Activated T-cell treated with anti-CD3 and anti-CD28 coated beads, Interleukin-2, amount 50 U/mL, for 72 hours (primary cell): ENCODE data around the gene STEAP1. TPM values are rescaled to one million over a fixed set of nuclear protein-coding genes. Genes with fewer than 3 reads are reported as not detected.
"Not testable (repeated sequence)": the region's sequence is repeated elsewhere in the genome, so short reads cannot be mapped to it uniquely, and the experiment has no call there.

Experiments
- ATAC-seq, 2 donors: fragments of 150-1000 bp; cut with Tn5 transposase; replicated peaks in 1 of 2; 2 replicates each; pipeline ENCODE4 v1.10.0; 2021; ENCODE audit warnings: moderate library complexity in 2 of 2, mild to moderate bottlenecking in 1 of 2
- DNase-seq, 2 donors: peaks; one replicate each; pipeline ENCODE4 v3.0.0; 2021 to 2022; ENCODE audit warnings: mixed read lengths in 1 of 2
- H3K27ac Mint-ChIP-seq: one replicate; pipeline ENCODE4 v1.8.0; 2022; ENCODE audit warnings: mild to moderate bottlenecking, moderate library complexity, mixed read lengths
- H3K27me3 Mint-ChIP-seq: one replicate; pipeline ENCODE4 v1.8.0; 2022; ENCODE audit warnings: low read depth, mixed read lengths
- H3K36me3 Mint-ChIP-seq, 2 donors: one replicate each; pipeline ENCODE4 v1.8.0; 2022; ENCODE audit warnings: mixed read lengths in 2 of 2, mild to moderate bottlenecking in 1 of 2; ENCODE audit not compliant: insufficient read depth in 2 of 2
- H3K4me1 Mint-ChIP-seq: one replicate; pipeline ENCODE4 v1.8.0; 2022; ENCODE audit warnings: low read depth, mixed read lengths
- H3K4me3 Mint-ChIP-seq, 2 donors: one replicate each; pipeline ENCODE4 v1.8.0; 2022; ENCODE audit warnings: mild to moderate bottlenecking in 2 of 2, mixed read lengths in 2 of 2, moderate library complexity in 2 of 2
- H3K9me3 Mint-ChIP-seq, 2 donors: one replicate each; pipeline ENCODE4 v1.8.0; 2022; ENCODE audit warnings: mixed read lengths in 2 of 2
- total RNA-seq, 2 donors: library from RNA; stranded (reverse); gene quantifications; one replicate each; pipeline ENCODE4 v1.2.3, GENCODE V29; 2022

Gene STEAP1
- total RNA-seq, 2 donors from 2014 or later, result 2.0 to 2.1 TPM

DNA sequence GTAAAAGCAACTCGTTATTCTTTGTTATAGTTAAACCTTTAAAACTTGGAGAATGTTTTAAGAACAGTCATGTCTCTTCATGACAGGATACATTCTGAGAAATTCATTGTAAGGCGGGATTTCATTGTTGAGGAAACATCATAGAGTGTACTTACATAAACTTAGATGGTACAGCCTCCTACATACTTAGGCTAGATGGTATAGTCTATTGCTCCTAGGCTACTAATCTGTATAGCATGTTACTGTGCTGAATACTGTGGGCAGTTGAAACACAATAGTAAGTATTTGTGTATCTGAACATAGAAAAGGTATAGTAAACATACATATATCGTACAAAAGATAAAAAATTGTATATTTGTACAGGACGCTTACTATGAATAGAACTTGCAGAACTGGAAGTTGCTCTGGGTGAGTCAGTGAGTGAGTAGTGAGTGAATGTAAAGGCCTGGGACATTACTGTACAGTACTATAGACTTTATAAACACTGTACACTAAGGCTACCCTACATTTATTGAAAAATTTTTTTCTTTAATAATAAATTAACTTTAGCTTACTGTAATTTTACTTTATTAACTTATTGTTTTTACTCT, 3.6 kb downstream of the STEAP1 start:
- not testable (repeated sequence) for H3K9me3 Mint-ChIP-seq, ATAC-seq, H3K36me3 Mint-ChIP-seq, H3K27ac Mint-ChIP-seq, DNase-seq, H3K4me1 Mint-ChIP-seq, H3K4me3 Mint-ChIP-seq
- peaks cover 41% of the 10 kb centered on the region for H3K27me3 Mint-ChIP-seq

DNA sequence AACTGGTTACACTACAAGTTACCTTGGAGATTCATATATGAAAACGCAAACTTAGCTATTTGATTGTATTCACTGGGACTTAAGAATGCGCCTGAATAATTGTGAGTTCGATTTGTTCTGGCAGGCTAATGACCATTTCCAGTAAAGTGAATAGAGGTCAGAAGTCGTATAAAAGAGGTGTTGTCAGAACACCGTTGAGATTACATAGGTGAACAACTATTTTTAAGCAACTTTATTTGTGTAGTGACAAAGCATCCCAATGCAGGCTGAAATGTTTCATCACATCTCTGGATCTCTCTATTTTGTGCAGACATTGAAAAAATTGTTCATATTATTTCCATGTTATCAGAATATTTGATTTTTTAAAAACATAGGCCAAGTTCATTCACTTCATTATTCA, 9.3 kb downstream of the STEAP1 start:
- H3K27ac Mint-ChIP-seq, result no peak overlapping the region
- H3K4me3 Mint-ChIP-seq, result no peak overlapping the region
- no peaks in the 10 kb centered on the region for H3K9me3 Mint-ChIP-seq
- ATAC-seq (no peak), DNase-seq (no peak)
- H3K27me3 Mint-ChIP-seq, result peaks cover 46% of the 10 kb centered on the region
- no peaks in the 10 kb centered on the region for H3K36me3 Mint-ChIP-seq
- H3K4me1 Mint-ChIP-seq, result no peaks in the 10 kb centered on the region

DNA sequence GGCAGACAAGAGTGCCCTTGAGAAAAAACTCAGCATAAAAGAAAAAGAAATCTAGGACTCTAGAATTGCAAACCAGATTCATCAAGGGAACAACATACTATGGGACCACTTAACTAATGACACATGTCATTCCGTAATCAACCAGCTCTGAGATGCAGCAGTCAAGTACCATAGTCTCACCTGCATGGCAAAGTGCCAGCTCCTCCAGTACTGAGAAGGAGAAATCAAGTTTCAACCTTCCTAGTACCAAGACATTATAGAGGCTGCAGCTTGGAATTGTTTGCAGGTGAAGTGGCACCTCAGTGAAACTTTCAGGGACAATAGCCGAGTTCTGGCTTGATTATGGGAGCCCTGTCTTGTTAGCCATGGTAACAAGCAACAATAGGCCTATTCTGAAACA, 11.5 kb downstream of the STEAP1 start:
- peaks cover 54% of the 10 kb centered on the region for H3K27me3 Mint-ChIP-seq
- H3K9me3 Mint-ChIP-seq, result peaks cover 0 to 3% of the 10 kb centered on the region in 2 donors
- H3K27ac Mint-ChIP-seq, result no peak overlapping the region
- ATAC-seq (no peak), DNase-seq (no peak)
- no peaks in the 10 kb centered on the region for H3K4me1 Mint-ChIP-seq
- H3K36me3 Mint-ChIP-seq, result peaks cover 2 to 3% of the 10 kb centered on the region in 2 donors
- no peak overlapping the region for H3K4me3 Mint-ChIP-seq

DNA sequence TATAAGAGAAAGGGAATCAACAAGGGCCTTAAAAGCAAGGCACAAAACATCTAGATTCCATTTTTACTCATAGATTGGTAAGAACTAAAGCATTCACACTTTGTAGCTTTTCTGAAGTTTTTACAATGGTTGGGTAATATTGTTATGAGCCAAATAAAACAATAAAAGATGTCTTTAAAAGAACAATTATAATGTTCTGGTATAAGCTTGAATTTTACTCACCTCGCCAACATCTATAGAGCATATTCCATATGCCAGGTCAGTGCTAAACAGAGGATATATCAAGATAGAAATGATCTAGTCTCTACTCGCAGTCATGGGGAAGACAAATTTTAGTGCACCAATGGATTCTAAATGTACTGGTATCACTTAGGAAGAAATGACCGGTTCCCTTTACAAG, 11.9 kb downstream of the STEAP1 start:
- no peaks in the 10 kb centered on the region for H3K4me1 Mint-ChIP-seq
- peaks cover 59% of the 10 kb centered on the region for H3K27me3 Mint-ChIP-seq
- H3K27ac Mint-ChIP-seq, result no peak overlapping the region

DNA sequence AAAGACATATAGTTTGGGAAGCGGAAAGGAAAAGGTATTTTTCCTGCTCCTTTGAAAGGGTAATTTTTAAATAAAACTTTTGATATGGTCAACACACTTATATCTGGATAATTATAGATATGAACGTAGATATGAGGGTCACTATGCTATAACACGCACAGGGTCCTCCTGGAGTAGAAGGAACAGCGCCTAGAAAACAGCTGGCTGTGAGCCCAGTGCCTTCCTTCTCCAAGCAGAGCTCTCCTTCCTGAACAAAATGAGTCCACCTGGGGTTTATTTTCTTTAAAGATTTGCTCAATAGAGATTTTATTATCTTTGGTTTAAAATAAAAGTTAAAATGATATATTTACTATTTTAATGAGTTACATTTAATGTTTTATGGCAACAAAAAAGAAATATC, 13.1 kb downstream of the STEAP1 start:
- no peak for ATAC-seq

More for the DNA sequence above, 11.9 kb downstream of the STEAP1 start:
- DNase-seq (no peak), ATAC-seq (no peak)
- peaks cover 0 to 6% of the 10 kb centered on the region in 2 donors for H3K9me3 Mint-ChIP-seq
- H3K36me3 Mint-ChIP-seq, result peaks cover 3 to 5% of the 10 kb centered on the region in 2 donors
- no peak overlapping the region for H3K4me3 Mint-ChIP-seq

DNA sequence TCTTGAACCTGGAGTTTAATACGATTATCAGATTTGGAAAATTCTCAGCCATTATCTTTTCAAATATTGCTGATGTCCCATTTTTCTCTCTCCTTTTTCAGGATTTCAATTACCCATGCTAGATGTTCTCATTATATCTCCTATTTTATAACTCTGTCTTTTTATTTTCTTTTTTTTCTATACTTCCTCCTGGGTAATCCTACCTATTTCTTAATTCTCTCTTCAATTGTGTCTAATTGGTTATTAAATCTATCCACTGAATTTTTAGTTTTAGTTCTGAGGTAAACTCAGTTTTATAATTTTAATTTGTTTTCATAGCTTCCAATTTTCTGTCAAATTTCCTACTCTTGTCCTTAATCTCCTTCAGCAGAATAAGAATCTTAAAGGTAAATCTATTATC, 15.6 kb downstream of the STEAP1 start:
- ATAC-seq, result no peak
- Mint-ChIP-seq H3K27ac (no peak overlapping the region), H3K4me3 (no peak overlapping the region), H3K36me3 (peaks cover 3 to 8% of the 10 kb centered on the region in 2 donors), H3K27me3 (peaks cover 44% of the 10 kb centered on the region), H3K9me3 (peaks cover 0 to 6% of the 10 kb centered on the region in 2 donors), H3K4me1 (peaks cover 14% of the 10 kb centered on the region)
- DNase-seq, result no peak

More for the DNA sequence above, 13.1 kb downstream of the STEAP1 start:
- H3K4me1 Mint-ChIP-seq, result no peaks in the 10 kb centered on the region
- H3K27ac Mint-ChIP-seq, result no peak overlapping the region
- no peak overlapping the region for H3K4me3 Mint-ChIP-seq
- peaks cover 3 to 8% of the 10 kb centered on the region in 2 donors for H3K36me3 Mint-ChIP-seq
- peaks cover 69% of the 10 kb centered on the region for H3K27me3 Mint-ChIP-seq
- DNase-seq, result no peak
- peaks cover 0 to 6% of the 10 kb centered on the region in 2 donors for H3K9me3 Mint-ChIP-seq

DNA sequence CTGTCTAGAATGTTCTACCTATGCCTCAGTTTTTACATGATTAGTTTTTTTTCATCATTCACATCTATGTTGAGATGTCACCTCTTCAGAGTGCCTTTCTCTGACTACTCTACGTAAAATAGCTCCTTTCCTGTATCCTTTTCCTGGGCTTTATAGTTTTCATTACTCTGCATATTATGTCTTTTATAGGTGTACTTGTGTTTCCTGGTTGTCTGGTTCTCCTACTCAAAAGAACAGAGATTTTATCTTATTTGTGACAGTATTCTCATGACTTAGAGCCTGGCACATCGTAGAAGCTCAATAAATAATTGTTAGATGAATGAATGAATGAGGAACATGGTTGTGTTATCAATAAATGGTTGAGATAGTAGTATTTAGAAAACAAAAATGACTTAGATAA, 17.9 kb downstream of the STEAP1 start:
- Mint-ChIP-seq H3K9me3 (peaks cover 0 to 6% of the 10 kb centered on the region in 2 donors), H3K4me1 (peaks cover 14% of the 10 kb centered on the region), H3K27ac (no peak overlapping the region), H3K4me3 (no peak overlapping the region), H3K27me3 (peaks cover 27% of the 10 kb centered on the region), H3K36me3 (peaks cover 3 to 8% of the 10 kb centered on the region in 2 donors)
- ATAC-seq (no peak), DNase-seq (no peak)

DNA sequence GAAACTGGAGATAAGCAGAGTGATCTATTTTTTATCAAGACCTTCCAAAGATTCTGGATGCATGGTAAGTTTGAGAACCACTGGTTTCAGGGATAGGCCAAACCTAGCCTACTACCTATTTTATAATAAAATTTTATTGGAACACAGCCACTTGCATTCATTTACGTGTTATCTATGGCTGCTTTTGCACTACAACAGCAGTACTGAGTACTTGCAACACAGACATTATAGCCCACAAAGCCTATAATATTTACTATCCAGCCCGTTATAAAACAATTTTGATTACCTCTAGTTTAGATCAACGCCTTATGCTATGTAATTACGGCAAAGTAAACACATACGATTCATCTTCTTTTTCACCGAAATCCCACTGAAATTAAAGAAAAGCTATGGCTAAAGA, 18.4 kb downstream of the STEAP1 start:
- peak overlapping the region; percentile 80 for H3K27ac Mint-ChIP-seq
- no peak for ATAC-seq
- H3K4me3 Mint-ChIP-seq, result peak overlapping the region; percentile 47 to 58
- peaks cover 14% of the 10 kb centered on the region for H3K4me1 Mint-ChIP-seq
- H3K27me3 Mint-ChIP-seq, result peaks cover 25% of the 10 kb centered on the region
- H3K9me3 Mint-ChIP-seq, result peaks cover 0 to 6% of the 10 kb centered on the region in 2 donors
- peaks cover 3 to 8% of the 10 kb centered on the region in 2 donors for H3K36me3 Mint-ChIP-seq
- no peak for DNase-seq

DNA sequence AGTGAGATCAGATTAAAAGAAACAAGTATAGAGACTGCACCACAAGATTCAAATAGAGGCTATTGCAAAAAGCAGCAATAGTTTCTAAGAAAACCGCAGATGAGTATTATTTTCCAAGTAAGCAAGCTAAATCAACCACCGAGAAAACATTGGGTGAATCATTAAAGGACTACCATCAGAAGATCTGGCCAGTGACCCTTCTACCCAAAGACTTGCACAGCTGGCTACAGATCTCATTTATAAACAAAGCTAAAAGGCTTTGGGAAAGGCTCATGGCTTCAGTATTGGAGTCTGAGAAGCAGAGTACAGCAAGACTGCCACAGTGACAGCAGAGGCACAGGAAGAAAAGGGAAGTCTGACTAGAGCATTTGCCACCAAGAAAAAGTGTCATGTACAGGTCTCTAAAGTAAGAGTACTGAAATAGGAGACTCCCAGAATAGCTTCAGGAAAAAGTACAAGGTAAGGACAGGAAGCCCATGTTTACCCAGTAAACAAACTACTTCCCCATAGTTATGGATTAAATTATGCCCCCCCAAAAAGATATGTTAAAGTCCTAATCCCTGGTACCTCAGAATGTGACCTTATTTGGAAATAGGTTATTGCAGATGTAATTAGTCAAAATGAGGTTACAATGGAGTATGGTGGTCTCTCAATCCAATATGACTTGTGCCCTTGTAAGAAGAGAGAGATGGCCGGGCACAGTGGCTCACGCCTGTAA, 19.0 kb downstream of the STEAP1 start:
- DNase-seq, result no peak
- Mint-ChIP-seq H3K4me3 (peak overlapping the region; percentile 47 to 58), H3K27ac (peak overlapping the region; percentile 80), H3K4me1 (peaks cover 18% of the 10 kb centered on the region), H3K27me3 (peaks cover 25% of the 10 kb centered on the region), H3K36me3 (peaks cover 3 to 8% of the 10 kb centered on the region in 2 donors), H3K9me3 (peaks cover 0 to 6% of the 10 kb centered on the region in 2 donors)
- peak; percentile 75 to 89 for ATAC-seq

DNA sequence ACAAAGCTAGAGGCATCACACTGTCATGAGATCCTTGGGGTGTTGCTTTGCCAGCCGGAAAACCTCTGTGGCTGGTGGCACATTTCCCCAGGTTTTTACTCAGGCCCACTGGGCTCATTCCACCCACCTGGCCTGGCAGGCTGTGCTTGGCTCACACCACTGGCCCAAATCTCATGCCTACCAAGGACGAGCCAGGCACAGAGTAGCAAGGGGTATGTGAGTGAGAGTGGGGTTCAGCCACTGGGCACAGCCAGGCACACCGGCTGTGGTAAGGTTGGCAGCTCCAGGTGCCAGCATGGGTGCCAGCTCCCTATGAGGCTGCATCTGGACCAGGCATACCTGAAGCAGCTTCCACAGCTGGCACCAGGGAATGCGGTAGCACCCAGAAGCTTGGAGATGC, 21.4 kb downstream of the STEAP1 start:
- no peak for DNase-seq
- H3K36me3 Mint-ChIP-seq, result peaks cover 0 to 7% of the 10 kb centered on the region in 2 donors
- H3K4me1 Mint-ChIP-seq, result peaks cover 42% of the 10 kb centered on the region
- H3K27me3 Mint-ChIP-seq, result peaks cover 18% of the 10 kb centered on the region
- H3K9me3 Mint-ChIP-seq, result peaks cover 0 to 3% of the 10 kb centered on the region in 2 donors
- ATAC-seq, result no peak
- no peak overlapping the region for H3K4me3 Mint-ChIP-seq
- no peak overlapping the region for H3K27ac Mint-ChIP-seq

DNA sequence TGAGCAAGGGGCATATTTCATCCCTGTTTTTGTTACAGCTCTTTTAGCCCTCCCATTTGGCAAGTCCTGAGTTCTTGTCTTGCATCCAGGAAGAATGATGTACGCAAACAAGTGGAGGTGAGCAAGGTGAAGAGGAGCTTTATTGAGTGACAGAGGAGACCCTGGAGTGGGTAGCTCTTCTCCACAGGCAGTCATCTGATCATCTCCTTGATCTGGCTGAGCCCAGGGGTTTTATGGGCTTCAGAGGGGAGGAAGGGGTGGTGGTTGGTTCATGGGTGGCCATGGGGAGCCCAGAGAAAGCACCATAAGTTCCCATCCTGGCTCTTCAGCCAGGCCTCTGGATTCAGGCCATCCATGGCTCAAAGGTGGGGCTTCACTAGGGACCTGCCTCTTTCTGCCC, 21.9 kb downstream of the STEAP1 start:
- peaks cover 12% of the 10 kb centered on the region for H3K27me3 Mint-ChIP-seq
- peaks cover 0 to under 1% of the 10 kb centered on the region in 2 donors for H3K9me3 Mint-ChIP-seq
- H3K4me3 Mint-ChIP-seq, result no peak overlapping the region
- peaks cover 43% of the 10 kb centered on the region for H3K4me1 Mint-ChIP-seq
- no peak overlapping the region for H3K27ac Mint-ChIP-seq
- no peak for DNase-seq
- no peak for ATAC-seq
- H3K36me3 Mint-ChIP-seq, result peaks cover 0 to 3% of the 10 kb centered on the region in 2 donors

DNA sequence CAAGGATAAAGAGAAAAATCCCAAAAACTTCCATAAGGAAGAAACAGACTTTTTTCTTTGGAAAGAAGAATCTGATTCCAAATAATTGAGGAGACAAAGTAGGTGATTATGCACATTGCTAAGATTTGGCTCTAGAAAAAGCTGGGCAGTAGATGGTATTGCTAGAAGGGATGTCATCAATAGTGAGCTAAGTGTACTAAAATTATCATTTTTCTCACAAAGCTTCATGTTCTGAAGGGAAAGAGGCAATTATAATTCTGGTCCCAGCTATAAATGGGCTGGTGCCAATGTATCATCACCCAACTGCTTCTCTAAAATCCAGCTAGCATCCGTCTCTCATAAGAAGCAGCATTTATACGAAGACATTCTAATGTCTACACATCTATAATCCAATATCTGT, 23.9 kb downstream of the STEAP1 start:
- H3K27me3 Mint-ChIP-seq, result peaks cover 18% of the 10 kb centered on the region
- ATAC-seq, result no peak
- H3K9me3 Mint-ChIP-seq, result peaks cover 3 to 4% of the 10 kb centered on the region in 2 donors
- H3K27ac Mint-ChIP-seq, result no peak overlapping the region
- H3K4me3 Mint-ChIP-seq, result no peak overlapping the region
- no peak for DNase-seq
- H3K4me1 Mint-ChIP-seq, result peaks cover 42% of the 10 kb centered on the region
- peaks cover 2 to 7% of the 10 kb centered on the region in 2 donors for H3K36me3 Mint-ChIP-seq

DNA sequence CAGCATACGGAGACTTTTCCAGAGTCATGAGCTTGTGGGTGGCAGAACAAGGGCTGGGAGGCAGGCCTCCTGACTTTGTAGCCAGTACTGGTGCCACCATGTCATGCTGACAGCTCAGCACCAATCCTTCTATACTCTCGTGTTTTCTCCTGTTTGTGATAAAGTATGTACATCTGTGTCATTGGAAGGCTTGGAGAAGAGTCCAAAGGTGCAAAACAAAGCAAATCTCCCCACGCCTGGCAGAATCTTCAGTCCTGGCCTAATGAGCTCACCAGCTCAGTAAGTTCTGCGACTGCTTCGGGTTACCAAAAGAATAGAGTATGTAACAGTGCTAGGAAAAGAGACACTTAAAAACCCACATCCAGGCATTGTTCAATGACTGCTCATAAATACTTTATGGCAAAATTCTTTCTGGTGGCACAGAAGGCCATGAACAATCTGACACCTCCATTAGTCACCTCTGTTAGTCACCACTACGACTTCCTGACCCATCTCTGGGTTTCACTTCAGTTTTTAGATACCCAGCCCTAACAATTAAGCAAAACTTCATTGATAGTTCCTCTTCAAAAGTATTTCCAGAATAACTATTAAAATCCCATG, 24.5 kb downstream of the STEAP1 start:
- Mint-ChIP-seq H3K27ac (peak overlapping the region; percentile 88), H3K36me3 (peaks cover 2 to 7% of the 10 kb centered on the region in 2 donors), H3K9me3 (peaks cover 3 to 4% of the 10 kb centered on the region in 2 donors), H3K4me1 (peaks cover 37% of the 10 kb centered on the region), H3K4me3 (peak overlapping the region; percentile 62 to 72), H3K27me3 (peaks cover 21% of the 10 kb centered on the region)
- ATAC-seq, result peak; percentile 98 to 99
- peak; percentile 41 to 42 for DNase-seq
